GM12878 (cell line): Measurements from ENCODE around the gene GNLY. TPM values are rescaled to one million over a fixed set of nuclear protein-coding genes. Genes with fewer than 3 reads are reported as not detected.

Experiments
- ATAC-seq: fragments of 200-7000 bp; cut with Tn5 transposase; 3 replicates; pipeline ENCODE4 v1.9.1; 2020; ENCODE audit warnings: mild to moderate bottlenecking, moderate library complexity
- BruUV-seq: library from RNA; stranded (reverse); fragments of 400-500 nt; replicated peaks from 2 replicates; lab custom pipeline; 2021; lab: Mats Ljungman, UMichigan
- CTCF ChIA-PET: fragments of 300-600 bp; sonication (Branson Sonifier 250); formaldehyde crosslinking; extraction: SDS; loops from one replicate; lab custom pipeline; 2021; ENCODE audit warnings: inconsistent platforms; lab: Yijun Ruan, JAX
- POLR2A ChIA-PET: fragments of 350-600 bp; formaldehyde crosslinking; extraction: SDS; loops from one replicate; lab custom pipeline; 2021; ENCODE audit warnings: inconsistent platforms; lab: Charles Lee
- RAD21 ChIA-PET: fragments of 300-600 bp; sonication (Branson Sonifier 250); formaldehyde crosslinking; loops from one replicate; lab custom pipeline; 2023; ENCODE audit warnings: antibody characterized with exemption; ENCODE audit not compliant: unreplicated experiment; lab: Charles Lee
- SMC1A ChIA-PET: fragments of 300-600 bp; sonication (Branson Sonifier 250); formaldehyde crosslinking; loops from one replicate; lab custom pipeline; 2023; ENCODE audit not compliant: unreplicated experiment, uncharacterized antibody; lab: Charles Lee
- DNase-seq: peaks from one replicate; pipeline ENCODE4 v3.0.0-alpha.2; 2011; ENCODE audit warnings: low read depth, low spot score
- FAIRE-seq: peaks from 3 replicates; lab custom pipeline; 2011; peaks lifted over from hg19 to GRCh38; lab: Jason Lieb, UNC
- H2AFZ ChIP-seq: 2 replicates; pipeline ENCODE4 v1.6.0; 2011; ENCODE audit warnings: low read depth, low read length, control low read depth; ENCODE audit not compliant: control insufficient read depth
- H3K27ac ChIP-seq: 2 replicates; pipeline ENCODE4 v1.5.1; 2011; ENCODE audit warnings: control low read depth; ENCODE audit not compliant: control insufficient read depth, insufficient read depth
- H3K27me3 ChIP-seq, 2 experiments: replicated peaks in 1 of 2; 2 replicates each; pipeline versions ENCODE4 v1.6.0 to v1.6.1; 2011; ENCODE audit warnings: low read length in 1 of 2; ENCODE audit not compliant: control insufficient read depth in 2 of 2, insufficient read depth in 2 of 2
- H3K36me3 ChIP-seq, 2 experiments: 2 replicates each; pipeline ENCODE4 v1.5.1; 2011; ENCODE audit warnings: low read length in 1 of 2; ENCODE audit not compliant: control insufficient read depth in 2 of 2, insufficient read depth in 2 of 2
- H3K4me1 ChIP-seq: 2 replicates; pipeline ENCODE4 v1.6.1; 2011; ENCODE audit warnings: mild to moderate bottlenecking, low read length, moderate library complexity, mixed read lengths; ENCODE audit not compliant: control insufficient read depth, insufficient read depth
- H3K4me2 ChIP-seq: 2 replicates; pipeline ENCODE4 v1.6.0; 2011; ENCODE audit warnings: control low read depth; ENCODE audit not compliant: control insufficient read depth, insufficient read depth
- H3K4me3 ChIP-seq: fragments of 200-600 bp; sonication (generic); 2 replicates; pipeline ENCODE4 v1.5.1; 2016
- H3K79me2 ChIP-seq: 2 replicates; pipeline ENCODE4 v1.6.0; 2011; ENCODE audit warnings: low read length; ENCODE audit not compliant: control insufficient read depth, insufficient read depth
- H3K9ac ChIP-seq: 2 replicates; pipeline ENCODE4 v1.8.0; 2011; ENCODE audit warnings: low read length, control low read depth, mixed read lengths; ENCODE audit not compliant: control insufficient read depth, insufficient read depth
- H3K9me3 ChIP-seq: replicated peaks from 3 replicates; pipeline ENCODE4 v1.5.1; 2011; ENCODE audit warnings: mild to moderate bottlenecking, low read length; ENCODE audit not compliant: control insufficient read depth, insufficient read depth
- H4K20me1 ChIP-seq: 2 replicates; pipeline ENCODE4 v1.6.0; 2011; ENCODE audit not compliant: control insufficient read depth, insufficient read depth
- CHD2 ChIP-seq: IDR thresholded peaks from 2 replicates; pipeline ENCODE4 v1.6.1; 2011; ENCODE audit warnings: low read depth, low read length, improper control_type of control experiment, borderline replicate concordance
- HDGF ChIP-seq: fragments of 450-650 bp; IDR thresholded peaks from 2 replicates; pipeline ENCODE4 v1.6.1; 2016; ENCODE audit warnings: antibody characterized with exemption
- IRF4 ChIP-seq: IDR thresholded peaks from 2 replicates; pipeline ENCODE4 v1.6.1; 2011; ENCODE audit warnings: low read depth, low read length
- KLF5 ChIP-seq: fragments of 450-650 bp; IDR thresholded peaks from 2 replicates; pipeline ENCODE4 v1.6.1; 2014; ENCODE audit warnings: mild to moderate bottlenecking; ENCODE audit not compliant: partially characterized antibody
- MYC ChIP-seq: IDR thresholded peaks from 2 replicates; pipeline ENCODE4 v1.6.1; 2011; ENCODE audit warnings: mild to moderate bottlenecking, low read length, moderate library complexity, inconsistent platforms; ENCODE audit not compliant: insufficient read depth, insufficient replicate concordance, insufficient read length, severe bottlenecking
- PAX5 ChIP-seq: IDR thresholded peaks from 2 replicates; pipeline ENCODE4 v1.6.1; 2011; ENCODE audit warnings: low read depth, low read length, borderline replicate concordance
- PML ChIP-seq: IDR thresholded peaks from 2 replicates; pipeline ENCODE4 v1.6.1; 2012; ENCODE audit warnings: low read length, inconsistent platforms
- RAD51 ChIP-seq: fragments of 450-650 bp; IDR thresholded peaks from 2 replicates; pipeline ENCODE4 v1.6.1; 2016; ENCODE audit warnings: moderate library complexity, mild to moderate bottlenecking, inconsistent platforms
- SREBF1 ChIP-seq: IDR thresholded peaks from 2 replicates; pipeline ENCODE4 v1.6.1; 2012; ENCODE audit warnings: mild to moderate bottlenecking, low read length
- TARDBP ChIP-seq: IDR thresholded peaks from 2 replicates; pipeline ENCODE4 v1.6.1; 2016; ENCODE audit warnings: borderline replicate concordance
- ZNF207 ChIP-seq: fragments of 450-650 bp; IDR thresholded peaks from 2 replicates; pipeline ENCODE4 v1.6.1; 2014; ENCODE audit warnings: antibody characterized with exemption, mild to moderate bottlenecking, borderline replicate concordance
- ZNF384 ChIP-seq: IDR thresholded peaks from 2 replicates; pipeline ENCODE4 v1.6.1; 2012; ENCODE audit warnings: low read depth, mild to moderate bottlenecking, low read length, improper control_type of control experiment, borderline replicate concordance
- WGBS: methylation state at CpG from one replicate; pipeline ENCODE4 v1.1.6; 2016; ENCODE audit warnings: low lambda C conversion rate; ENCODE audit not compliant: insufficient replicate concordance, insufficient coverage; ENCODE audit errors: missing lambda C conversion rate; 5-methylcytosine and 5-hydroxymethylcytosine counted together
- in situ Hi-C: fragments of 300-500 bp; cut with MboI; formaldehyde crosslinking; loops from 9 replicates; pipeline ENCODE4 v1.14.3; 2018; ENCODE audit warnings: mixed read lengths
- intact Hi-C: fragments of 100-400 bp; cut with micrococcal nuclease; formaldehyde crosslinking; loops from one replicate; pipeline ENCODE4 v1.14.2; 2022; ENCODE audit not compliant: unreplicated experiment
- polyA plus RNA-seq, 11 experiments: library from polyadenylated mRNA; depleted of rRNA in 4 of 11; unstranded in 6 of 11; stranded (reverse) in 5 of 11; fragments of >200 nt; fragmentation: Nextera tagmentation in 4 of 11; fragmentation: Illumina TruSeq in 1 of 11; extraction: Ambion mirVana in 4 of 11; extraction: Trizol in 1 of 11; gene quantifications; 1 replicate in 1 of 11; 2 replicates in 10 of 11; pipeline versions ENCODE4 v1.2.1 to v1.2.3, GENCODE V29; 2011 to 2016; ENCODE audit warnings: inconsistent platforms in 2 of 11, missing spikeins in 2 of 11, low read depth in 1 of 11
- total RNA-seq, 4 experiments: library from RNA; depleted of rRNA in 3 of 4; stranded (reverse); fragments of >200 nt in 3 of 4; fragmentation: Illumina TruSeq in 1 of 4; extraction: Trizol in 1 of 4; gene quantifications; 2 replicates each; pipeline versions ENCODE4 v1.2.1 to v1.2.3, GENCODE V29; 2013 to 2021
- TF ChIP-seq, protein P1 (sequence below): fragments of 450-650 bp; IDR thresholded peaks from 2 replicates; pipeline ENCODE4 v1.6.1; 2017; ENCODE audit warnings: mild to moderate bottlenecking
- TF ChIP-seq, protein P2 (sequence below): fragments of 450-650 bp; IDR thresholded peaks from 2 replicates; pipeline ENCODE4 v1.6.1; 2018; ENCODE audit warnings: mild to moderate bottlenecking, low read depth, moderate library complexity; ENCODE audit not compliant: partially characterized antibody
- TF ChIP-seq, protein P3 (sequence below): fragments of 450-650 bp; formaldehyde crosslinking; IDR thresholded peaks from 2 replicates; pipeline ENCODE4 v1.4.0; 2020; ENCODE audit warnings: mild to moderate bottlenecking, moderate library complexity

GNLY gene
- total and polyA plus RNA-seq, 10 of the 15 experiments (the other 5 are each of a cell fraction or from before 2014, with no cell fraction given): 0.18 to 0.42 TPM; not detected in 8

DNA sequence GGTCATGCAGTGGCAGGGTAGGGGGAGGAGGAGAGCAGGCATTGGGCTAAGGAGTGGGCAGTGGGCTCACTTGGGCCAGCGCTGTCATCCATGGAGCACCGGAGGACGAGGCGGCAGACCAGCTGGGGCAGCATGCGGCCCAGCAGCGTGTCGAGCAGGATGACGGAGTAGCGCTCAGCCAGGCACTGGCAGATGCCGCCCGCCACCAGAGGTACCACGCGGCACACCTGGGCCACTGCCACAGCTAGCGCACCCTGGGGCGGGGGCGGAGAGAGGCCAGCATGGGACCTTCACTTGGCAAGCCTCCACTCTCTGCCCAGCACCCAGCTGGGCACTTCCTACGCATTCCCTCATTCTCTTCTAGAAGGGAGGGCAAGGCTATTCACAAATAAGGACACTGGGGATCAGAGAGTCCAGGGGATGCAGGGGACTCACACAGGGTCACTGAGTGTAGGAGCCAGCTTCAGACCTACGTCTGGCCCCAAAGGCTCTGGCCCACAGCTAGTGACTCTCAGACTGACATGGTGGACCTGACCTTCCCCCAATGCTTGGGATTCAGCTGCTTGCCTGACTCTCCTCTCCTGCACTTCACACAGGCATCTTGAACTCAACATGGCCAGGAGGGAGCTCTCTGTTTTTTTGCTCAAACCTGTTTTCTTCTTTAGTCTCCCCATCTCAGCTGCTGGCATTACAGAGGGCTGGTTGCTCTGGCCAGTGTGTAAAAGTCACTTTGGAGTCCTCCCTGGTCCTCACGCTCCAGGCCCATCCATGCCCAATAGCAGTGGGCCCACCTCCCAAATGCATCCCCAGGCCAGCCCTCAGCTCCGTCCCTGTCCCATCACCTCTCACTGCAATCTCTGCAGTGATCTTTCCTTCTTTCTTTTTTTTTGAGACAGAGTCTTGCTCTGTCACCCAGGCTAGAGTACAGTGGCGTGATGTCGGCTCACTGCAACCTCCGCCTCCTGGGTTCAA, 30.3 kb upstream of the GNLY start:
- Histone ChIP-seq H3K79me2 (no peaks in the 10 kb centered on the region), H3K4me2 (no peak overlapping the region), H3K9me3 (no peaks in the 10 kb centered on the region), H3K27ac (no peak overlapping the region), H3K36me3 (no peaks in the 10 kb centered on the region; a peak in 1 of 4 replicates), H3K4me1 (no peaks in the 10 kb centered on the region), H3K4me3 (no peak overlapping the region), H3K27me3 (no peaks in the 10 kb centered on the region), H4K20me1 (no peaks in the 10 kb centered on the region), H2AFZ (no peak overlapping the region), H3K9ac (no peak overlapping the region)
- no peak for DNase-seq
- FAIRE-seq: no peak
- ChIA-PET RAD21 (no interaction called here), CTCF (interaction anchor here (0.6 kb wide), 1 partner anchor 257 kb away, joined by 3 read pairs; no protein-coding TSS in a partner anchor), SMC1A (no interaction called here), POLR2A (interaction anchor here (0.6 kb wide), 1 partner anchor 89 kb away, joined by 3 read pairs; no protein-coding TSS in a partner anchor)
- intact Hi-C loops (no loop called here), in situ Hi-C loops (no loop called here)
- 73% methylated on average over 23 of the region's 23 CpGs for WGBS
- ATAC-seq: no peak
- BruUV-seq: no TSS peak
- TF ChIP-seq TARDBP: no peak
- TF ChIP-seq RAD51: no peak
- no peak for TF ChIP-seq PAX5
- TF ChIP-seq ZNF384: no peak
- TF ChIP-seq KLF5: no peak
- TF ChIP-seq, protein P1, sequence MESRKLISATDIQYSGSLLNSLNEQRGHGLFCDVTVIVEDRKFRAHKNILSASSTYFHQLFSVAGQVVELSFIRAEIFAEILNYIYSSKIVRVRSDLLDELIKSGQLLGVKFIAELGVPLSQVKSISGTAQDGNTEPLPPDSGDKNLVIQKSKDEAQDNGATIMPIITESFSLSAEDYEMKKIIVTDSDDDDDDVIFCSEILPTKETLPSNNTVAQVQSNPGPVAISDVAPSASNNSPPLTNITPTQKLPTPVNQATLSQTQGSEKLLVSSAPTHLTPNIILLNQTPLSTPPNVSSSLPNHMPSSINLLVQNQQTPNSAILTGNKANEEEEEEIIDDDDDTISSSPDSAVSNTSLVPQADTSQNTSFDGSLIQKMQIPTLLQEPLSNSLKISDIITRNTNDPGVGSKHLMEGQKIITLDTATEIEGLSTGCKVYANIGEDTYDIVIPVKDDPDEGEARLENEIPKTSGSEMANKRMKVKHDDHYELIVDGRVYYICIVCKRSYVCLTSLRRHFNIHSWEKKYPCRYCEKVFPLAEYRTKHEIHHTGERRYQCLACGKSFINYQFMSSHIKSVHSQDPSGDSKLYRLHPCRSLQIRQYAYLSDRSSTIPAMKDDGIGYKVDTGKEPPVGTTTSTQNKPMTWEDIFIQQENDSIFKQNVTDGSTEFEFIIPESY: no peak
- no peak for TF ChIP-seq HDGF
- TF ChIP-seq MYC: no peak
- TF ChIP-seq, protein P2, sequence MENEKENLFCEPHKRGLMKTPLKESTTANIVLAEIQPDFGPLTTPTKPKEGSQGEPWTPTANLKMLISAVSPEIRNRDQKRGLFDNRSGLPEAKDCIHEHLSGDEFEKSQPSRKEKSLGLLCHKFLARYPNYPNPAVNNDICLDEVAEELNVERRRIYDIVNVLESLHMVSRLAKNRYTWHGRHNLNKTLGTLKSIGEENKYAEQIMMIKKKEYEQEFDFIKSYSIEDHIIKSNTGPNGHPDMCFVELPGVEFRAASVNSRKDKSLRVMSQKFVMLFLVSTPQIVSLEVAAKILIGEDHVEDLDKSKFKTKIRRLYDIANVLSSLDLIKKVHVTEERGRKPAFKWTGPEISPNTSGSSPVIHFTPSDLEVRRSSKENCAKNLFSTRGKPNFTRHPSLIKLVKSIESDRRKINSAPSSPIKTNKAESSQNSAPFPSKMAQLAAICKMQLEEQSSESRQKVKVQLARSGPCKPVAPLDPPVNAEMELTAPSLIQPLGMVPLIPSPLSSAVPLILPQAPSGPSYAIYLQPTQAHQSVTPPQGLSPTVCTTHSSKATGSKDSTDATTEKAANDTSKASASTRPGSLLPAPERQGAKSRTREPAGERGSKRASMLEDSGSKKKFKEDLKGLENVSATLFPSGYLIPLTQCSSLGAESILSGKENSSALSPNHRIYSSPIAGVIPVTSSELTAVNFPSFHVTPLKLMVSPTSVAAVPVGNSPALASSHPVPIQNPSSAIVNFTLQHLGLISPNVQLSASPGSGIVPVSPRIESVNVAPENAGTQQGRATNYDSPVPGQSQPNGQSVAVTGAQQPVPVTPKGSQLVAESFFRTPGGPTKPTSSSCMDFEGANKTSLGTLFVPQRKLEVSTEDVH: no peak
- TF ChIP-seq IRF4: no peak
- no peak for TF ChIP-seq PML
- TF ChIP-seq, protein P3, sequence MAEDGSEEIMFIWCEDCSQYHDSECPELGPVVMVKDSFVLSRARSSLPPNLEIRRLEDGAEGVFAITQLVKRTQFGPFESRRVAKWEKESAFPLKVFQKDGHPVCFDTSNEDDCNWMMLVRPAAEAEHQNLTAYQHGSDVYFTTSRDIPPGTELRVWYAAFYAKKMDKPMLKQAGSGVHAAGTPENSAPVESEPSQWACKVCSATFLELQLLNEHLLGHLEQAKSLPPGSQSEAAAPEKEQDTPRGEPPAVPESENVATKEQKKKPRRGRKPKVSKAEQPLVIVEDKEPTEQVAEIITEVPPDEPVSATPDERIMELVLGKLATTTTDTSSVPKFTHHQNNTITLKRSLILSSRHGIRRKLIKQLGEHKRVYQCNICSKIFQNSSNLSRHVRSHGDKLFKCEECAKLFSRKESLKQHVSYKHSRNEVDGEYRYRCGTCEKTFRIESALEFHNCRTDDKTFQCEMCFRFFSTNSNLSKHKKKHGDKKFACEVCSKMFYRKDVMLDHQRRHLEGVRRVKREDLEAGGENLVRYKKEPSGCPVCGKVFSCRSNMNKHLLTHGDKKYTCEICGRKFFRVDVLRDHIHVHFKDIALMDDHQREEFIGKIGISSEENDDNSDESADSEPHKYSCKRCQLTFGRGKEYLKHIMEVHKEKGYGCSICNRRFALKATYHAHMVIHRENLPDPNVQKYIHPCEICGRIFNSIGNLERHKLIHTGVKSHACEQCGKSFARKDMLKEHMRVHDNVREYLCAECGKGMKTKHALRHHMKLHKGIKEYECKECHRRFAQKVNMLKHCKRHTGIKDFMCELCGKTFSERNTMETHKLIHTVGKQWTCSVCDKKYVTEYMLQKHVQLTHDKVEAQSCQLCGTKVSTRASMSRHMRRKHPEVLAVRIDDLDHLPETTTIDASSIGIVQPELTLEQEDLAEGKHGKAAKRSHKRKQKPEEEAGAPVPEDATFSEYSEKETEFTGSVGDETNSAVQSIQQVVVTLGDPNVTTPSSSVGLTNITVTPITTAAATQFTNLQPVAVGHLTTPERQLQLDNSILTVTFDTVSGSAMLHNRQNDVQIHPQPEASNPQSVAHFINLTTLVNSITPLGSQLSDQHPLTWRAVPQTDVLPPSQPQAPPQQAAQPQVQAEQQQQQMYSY (CRISPR knock-in tag): no peak
- TF ChIP-seq SREBF1: no peak
- no peak for TF ChIP-seq CHD2
- TF ChIP-seq ZNF207: no peak
